PC-3 (cell line): ENCODE data around the gene KCNQ5. TPM values are rescaled to one million over a fixed set of nuclear protein-coding genes. Genes with fewer than 3 reads are reported as not detected.
A peak's percentile ranks its signal among the peaks of the same experiment; 100 is the strongest.

Source experiments
- ATAC-seq: fragments of 200-7000 bp; cut with Tn5 transposase; 2 replicates; pipeline ENCODE4 v1.9.1; 2020; ENCODE audit warnings: mild to moderate bottlenecking, moderate library complexity
- BruUV-seq: library from RNA; stranded (reverse); fragments of 400-500 nt; replicated peaks from 2 replicates; lab custom pipeline; 2021; lab: Mats Ljungman, UMichigan
- CTCF ChIA-PET: fragments of 300-600 bp; sonication (Branson Sonifier 250); formaldehyde crosslinking; loops from one replicate; lab custom pipeline; 2022; ENCODE audit warnings: antibody characterized with exemption; lab: Charles Lee
- POLR2A ChIA-PET: fragments of 300-600 bp; sonication (Branson Sonifier 250); formaldehyde crosslinking; loops from one replicate; lab custom pipeline; 2022; ENCODE audit warnings: antibody characterized with exemption; ENCODE audit not compliant: unreplicated experiment; lab: Charles Lee
- DNase-seq: peaks from one replicate; pipeline ENCODE4 v3.0.0-alpha.2; 2015
- H2AFZ ChIP-seq: fragments of 300-600 bp; sonication (generic); 2 replicates; pipeline ENCODE4 v1.6.0; 2016; ENCODE audit warnings: antibody characterized with exemption, low read length
- H3F3A ChIP-seq: fragments of 300-600 bp; sonication (generic); one replicate; pipeline ENCODE4 v1.6.0; 2017; ENCODE audit warnings: antibody characterized with exemption, low read length, control low read depth, mild to moderate bottlenecking; ENCODE audit not compliant: unreplicated experiment
- H3K27ac ChIP-seq: fragments of 300-600 bp; sonication (generic); 2 replicates; pipeline ENCODE4 v1.5.1; 2016; ENCODE audit warnings: mild to moderate bottlenecking, low read length
- H3K27me3 ChIP-seq: fragments of 300-600 bp; sonication (generic); 2 replicates; pipeline ENCODE4 v1.6.1; 2016; ENCODE audit warnings: low read length, mixed read lengths
- H3K36me3 ChIP-seq: fragments of 300-600 bp; sonication (generic); 2 replicates; pipeline ENCODE4 v1.6.1; 2016; ENCODE audit warnings: low read depth, mixed run types, low read length, mixed read lengths
- H3K4me1 ChIP-seq: fragments of 300-600 bp; sonication (generic); 2 replicates; pipeline ENCODE4 v1.5.1; 2016; ENCODE audit warnings: low read length; ENCODE audit not compliant: insufficient read depth
- H3K4me2 ChIP-seq: fragments of 300-600 bp; sonication (generic); 2 replicates; pipeline ENCODE4 v1.6.0; 2016; ENCODE audit warnings: low read length
- H3K4me3 ChIP-seq: fragments of 300-600 bp; sonication (generic); 2 replicates; pipeline ENCODE4 v1.5.1; 2016; ENCODE audit warnings: mild to moderate bottlenecking, low read length, mixed read lengths
- H3K79me2 ChIP-seq: fragments of 300-600 bp; sonication (generic); 2 replicates; pipeline ENCODE4 v1.6.1; 2017; ENCODE audit warnings: low read length, mixed read lengths
- H3K9ac ChIP-seq: fragments of 300-600 bp; sonication (generic); 2 replicates; pipeline ENCODE4 v1.6.0; 2016; ENCODE audit warnings: mild to moderate bottlenecking, low read length
- H3K9me2 ChIP-seq: fragments of 300-600 bp; sonication (generic); replicated peaks from 2 replicates; pipeline ENCODE4 v1.6.1; 2016; ENCODE audit warnings: mixed run types, low read length, mixed read lengths
- H3K9me3 ChIP-seq: fragments of 300-600 bp; sonication (generic); 2 replicates; pipeline ENCODE4 v1.6.1; 2016; ENCODE audit warnings: low read length, mixed read lengths
- H4K20me1 ChIP-seq: fragments of 300-600 bp; sonication (generic); 2 replicates; pipeline ENCODE4 v1.6.1; 2016; ENCODE audit warnings: low read length, mixed read lengths
- EZH2 ChIP-seq: fragments of 300-600 bp; sonication (generic); IDR thresholded peaks from one replicate; pipeline ENCODE4 v1.6.1; 2017; ENCODE audit warnings: antibody characterized with exemption, mild to moderate bottlenecking, low read length; ENCODE audit not compliant: unreplicated experiment
- EZH2phosphoT487 ChIP-seq: fragments of 300-600 bp; sonication (generic); IDR thresholded peaks from 2 replicates; pipeline ENCODE4 v1.6.1; 2018; ENCODE audit warnings: mild to moderate bottlenecking, antibody characterized with exemption, low read length, borderline replicate concordance
- intact Hi-C: fragments of 100-400 bp; cut with micrococcal nuclease; formaldehyde crosslinking; loops from 2 replicates; pipeline ENCODE4 v1.9.0; 2023
- total RNA-seq: library from RNA; depleted of rRNA; stranded (reverse); fragments of >200 nt; gene quantifications from 2 replicates; pipeline ENCODE4 v1.2.3, GENCODE V29; 2014
- TF ChIP-seq, protein P1 (sequence below): fragments of 300-600 bp; sonication (generic); conservative IDR thresholded peaks from 2 replicates; pipeline ENCODE4 v1.5.1; 2017; ENCODE audit warnings: antibody characterized with exemption, low read depth, mild to moderate bottlenecking, low read length

KCNQ5 gene
- total RNA-seq, 1 experiment from 2014 or later: not detected

DNA sequence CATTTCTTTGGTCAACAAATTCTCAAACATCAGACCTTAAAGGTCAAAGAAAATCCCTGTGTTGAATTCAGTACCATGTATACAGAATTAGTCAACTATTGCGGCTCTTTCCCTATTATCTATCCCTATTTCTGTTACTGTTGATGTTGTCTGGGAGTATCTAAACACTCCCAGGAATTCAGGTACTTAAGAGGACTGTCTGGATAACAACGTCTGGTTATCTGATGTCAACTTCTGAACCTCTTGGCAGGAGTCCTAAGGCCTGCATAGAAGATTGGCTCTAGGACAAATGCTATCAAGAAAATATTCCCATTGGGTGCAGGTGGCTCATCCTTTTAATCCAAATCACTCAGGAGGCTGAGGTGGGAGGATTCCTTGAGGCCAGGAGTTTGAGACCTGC is 347.8 kb downstream of the KCNQ5 start:
- ChIA-PET POLR2A (no interaction called here), CTCF (no interaction called here)
- H3K9ac ChIP-seq: no peak overlapping the region
- H3K4me1 ChIP-seq: peaks cover 35% of the 10 kb centered on the region
- H3K9me2 ChIP-seq: no peaks in the 10 kb centered on the region
- BruUV-seq: no TSS peak
- DNase-seq: no peak
- H3K9me3 ChIP-seq: no peaks in the 10 kb centered on the region
- no peaks in the 10 kb centered on the region for H3K27me3 ChIP-seq
- H3K79me2 ChIP-seq: no peaks in the 10 kb centered on the region
- H4K20me1 ChIP-seq: no peaks in the 10 kb centered on the region
- H3K4me2 ChIP-seq: 0 out of 2 replicates have a peak overlapping the region, but pooled peaks have one; percentile 5
- TF ChIP-seq, protein P1, sequence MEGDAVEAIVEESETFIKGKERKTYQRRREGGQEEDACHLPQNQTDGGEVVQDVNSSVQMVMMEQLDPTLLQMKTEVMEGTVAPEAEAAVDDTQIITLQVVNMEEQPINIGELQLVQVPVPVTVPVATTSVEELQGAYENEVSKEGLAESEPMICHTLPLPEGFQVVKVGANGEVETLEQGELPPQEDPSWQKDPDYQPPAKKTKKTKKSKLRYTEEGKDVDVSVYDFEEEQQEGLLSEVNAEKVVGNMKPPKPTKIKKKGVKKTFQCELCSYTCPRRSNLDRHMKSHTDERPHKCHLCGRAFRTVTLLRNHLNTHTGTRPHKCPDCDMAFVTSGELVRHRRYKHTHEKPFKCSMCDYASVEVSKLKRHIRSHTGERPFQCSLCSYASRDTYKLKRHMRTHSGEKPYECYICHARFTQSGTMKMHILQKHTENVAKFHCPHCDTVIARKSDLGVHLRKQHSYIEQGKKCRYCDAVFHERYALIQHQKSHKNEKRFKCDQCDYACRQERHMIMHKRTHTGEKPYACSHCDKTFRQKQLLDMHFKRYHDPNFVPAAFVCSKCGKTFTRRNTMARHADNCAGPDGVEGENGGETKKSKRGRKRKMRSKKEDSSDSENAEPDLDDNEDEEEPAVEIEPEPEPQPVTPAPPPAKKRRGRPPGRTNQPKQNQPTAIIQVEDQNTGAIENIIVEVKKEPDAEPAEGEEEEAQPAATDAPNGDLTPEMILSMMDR: no peak
- TF ChIP-seq EZH2phosphoT487: no peak
- TF ChIP-seq EZH2: no peak
- peak overlapping the region; percentile 56 for H3K27ac ChIP-seq
- H3K4me3 ChIP-seq: no peak overlapping the region
- H3F3A ChIP-seq: no peaks in the 10 kb centered on the region
- no peak for ATAC-seq
- H3K36me3 ChIP-seq: no peaks in the 10 kb centered on the region
- intact Hi-C loops: loop anchor here (2.0 to 5.0 kb wide), 2 partner anchors 61 to 158 kb away; no protein-coding TSS in a partner anchor
- H2AFZ ChIP-seq: no peak overlapping the region

DNA sequence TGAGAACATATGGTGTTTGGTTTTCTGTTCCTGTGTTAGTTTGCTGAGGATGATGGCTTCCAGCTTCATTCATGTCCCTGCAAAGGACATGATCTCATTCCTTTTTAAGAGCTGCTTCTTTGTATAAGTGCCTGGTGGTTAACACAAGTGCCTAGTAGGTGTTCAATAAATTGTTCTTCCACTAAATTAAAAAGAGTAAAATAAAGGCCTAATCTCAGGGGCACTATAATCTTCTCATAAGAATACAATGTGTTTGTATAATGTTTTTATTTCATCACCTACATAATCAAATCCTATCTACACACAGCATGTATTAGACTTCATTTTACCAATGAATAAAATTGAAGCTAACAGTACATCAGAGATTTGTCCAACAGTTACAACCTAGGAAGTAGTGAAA is 350.7 kb downstream of the KCNQ5 start:
- intact Hi-C loops: no loop called here
- CTCF ChIA-PET: no interaction called here
- Histone ChIP-seq H3K9ac (no peak overlapping the region), H3K9me2 (no peaks in the 10 kb centered on the region), H3K4me3 (no peak overlapping the region), H3K27me3 (no peaks in the 10 kb centered on the region), H3K79me2 (no peaks in the 10 kb centered on the region), H2AFZ (no peak overlapping the region), H3K9me3 (no peaks in the 10 kb centered on the region), H3K27ac (no peak overlapping the region), H3F3A (no peaks in the 10 kb centered on the region), H3K36me3 (no peaks in the 10 kb centered on the region), H3K4me2 (no peak overlapping the region), H3K4me1 (peaks cover 48% of the 10 kb centered on the region), H4K20me1 (no peaks in the 10 kb centered on the region)
- POLR2A ChIA-PET: no interaction called here
- no TSS peak for BruUV-seq
- ATAC-seq (no peak), DNase-seq (no peak)
- TF ChIP-seq EZH2phosphoT487 (no peak), EZH2 (no peak)
- TF ChIP-seq, protein P1: no peak

DNA sequence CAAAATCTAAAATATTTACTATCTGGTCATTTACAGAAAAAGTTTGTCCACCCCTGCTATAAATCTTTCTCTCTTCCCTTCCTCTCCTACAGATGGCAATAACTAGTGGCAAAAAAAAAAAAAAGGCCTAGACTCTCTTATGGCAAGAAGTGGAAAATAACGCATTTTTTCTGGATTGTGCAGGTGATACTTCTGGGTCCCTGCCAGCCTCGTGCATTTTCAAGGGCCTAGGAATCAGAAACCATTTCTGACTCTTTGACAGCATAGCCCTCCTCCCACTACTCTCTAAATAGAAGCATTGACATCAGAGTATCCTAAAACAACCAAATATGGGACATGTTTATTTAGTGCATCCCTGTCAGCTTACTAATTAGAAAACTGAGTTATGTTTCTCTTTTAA is 352.4 kb downstream of the KCNQ5 start:
- Histone ChIP-seq H3F3A (no peaks in the 10 kb centered on the region), H3K9me2 (no peaks in the 10 kb centered on the region), H3K9me3 (no peaks in the 10 kb centered on the region), H3K36me3 (no peaks in the 10 kb centered on the region), H3K27ac (no peak overlapping the region), H3K79me2 (no peaks in the 10 kb centered on the region), H3K4me2 (no peak overlapping the region), H2AFZ (no peak overlapping the region), H3K4me1 (peaks cover 39% of the 10 kb centered on the region), H4K20me1 (no peaks in the 10 kb centered on the region), H3K27me3 (no peaks in the 10 kb centered on the region), H3K4me3 (no peak overlapping the region), H3K9ac (no peak overlapping the region)
- POLR2A ChIA-PET: no interaction called here
- DNase-seq (no peak), ATAC-seq (no peak)
- CTCF ChIA-PET: no interaction called here
- BruUV-seq: no TSS peak
- TF ChIP-seq, protein P1: no peak
- intact Hi-C loops: no loop called here
